RWPE2 (cell line): Measurements from ENCODE around the gene PDE4D.

ENCODE experiments used
- ATAC-seq: fragments of 200-7000 bp; cut with Tn5 transposase; 3 replicates; pipeline ENCODE4 v1.9.1; 2021; ENCODE audit warnings: low read depth
- DNase-seq: peaks from one replicate; pipeline ENCODE4 v3.0.0-alpha.2; 2020; ENCODE audit warnings: low spot score
- H3K27ac ChIP-seq: fragments of 450-650 bp; 2 replicates; pipeline ENCODE4 v1.5.1; 2017; ENCODE audit warnings: mild to moderate bottlenecking; ENCODE audit not compliant: poor library complexity, severe bottlenecking
- H3K27me3 ChIP-seq: fragments of 250-450 bp; sonication (Bioruptor Pico); 2 replicates; pipeline ENCODE4 v1.5.1; 2021; ENCODE audit warnings: mild to moderate bottlenecking, moderate library complexity; ENCODE audit not compliant: insufficient read depth, poor library complexity, severe bottlenecking
- H3K36me3 ChIP-seq: fragments of 250-450 bp; sonication (Bioruptor Pico); 2 replicates; pipeline ENCODE4 v1.5.1; 2020; ENCODE audit warnings: low read depth, mild to moderate bottlenecking, moderate library complexity
- H3K4me1 ChIP-seq: fragments of 250-450 bp; sonication (Bioruptor Pico); 2 replicates; pipeline ENCODE4 v1.5.1; 2021; ENCODE audit warnings: mild to moderate bottlenecking, moderate library complexity; ENCODE audit not compliant: insufficient read depth, poor library complexity, severe bottlenecking
- H3K4me3 ChIP-seq: fragments of 250-450 bp; sonication (Bioruptor Pico); 2 replicates; pipeline ENCODE4 v1.5.1; 2021; ENCODE audit warnings: mild to moderate bottlenecking, moderate library complexity; ENCODE audit not compliant: severe bottlenecking
- H3K9me3 ChIP-seq: fragments of 250-450 bp; sonication (Bioruptor Pico); 2 replicates; pipeline ENCODE4 v1.5.1; 2021; ENCODE audit warnings: mild to moderate bottlenecking, moderate library complexity; ENCODE audit not compliant: severe bottlenecking
- CTCF ChIP-seq: fragments of 450-650 bp; IDR thresholded peaks from one replicate; pipeline ENCODE4 v1.5.1; 2017; ENCODE audit warnings: mild to moderate bottlenecking, moderate library complexity; ENCODE audit not compliant: poor library complexity, severe bottlenecking

PDE4D gene

GRCh38 chr5:59274106-59274636, 619.4 kb downstream of the PDE4D start:
- no peak for ATAC-seq
- no peaks in the 10 kb centered on the region for H3K27me3 ChIP-seq
- TF ChIP-seq CTCF = no peak
- H3K4me1 ChIP-seq = peaks cover 11% of the 10 kb centered on the region
- no peaks in the 10 kb centered on the region for H3K36me3 ChIP-seq
- H3K27ac ChIP-seq = no peak overlapping the region
- DNase-seq = no peak
- no peaks in the 10 kb centered on the region for H3K9me3 ChIP-seq
- H3K4me3 ChIP-seq = no peak overlapping the region

GRCh38 chr5:59272809-59273427, 620.6 kb downstream of the PDE4D start:
- H3K27ac ChIP-seq = no peak overlapping the region
- no peaks in the 10 kb centered on the region for H3K27me3 ChIP-seq
- ATAC-seq (no peak), DNase-seq (no peak)
- H3K36me3 ChIP-seq = no peaks in the 10 kb centered on the region
- no peak overlapping the region for H3K4me3 ChIP-seq
- peaks cover 11% of the 10 kb centered on the region for H3K4me1 ChIP-seq
- H3K9me3 ChIP-seq = no peaks in the 10 kb centered on the region
- TF ChIP-seq CTCF = no peak

- no peaks in the 10 kb centered on the region for H3K9me3 ChIP-seq
- no peak for DNase-seq
- H3K4me1 ChIP-seq = no peaks in the 10 kb centered on the region
- no peak overlapping the region for H3K4me3 ChIP-seq
- H3K27me3 ChIP-seq = no peaks in the 10 kb centered on the region
- H3K27ac ChIP-seq = no peak overlapping the region
- TF ChIP-seq CTCF = no peak
- H3K36me3 ChIP-seq = no peaks in the 10 kb centered on the region
- no peak for ATAC-seq
Measured at GRCh38 chr5:59268756-59269415, 624.6 kb downstream of the PDE4D start.

- no peak overlapping the region for H3K4me3 ChIP-seq
- H3K9me3 ChIP-seq = no peaks in the 10 kb centered on the region
- DNase-seq = no peak
- no peaks in the 10 kb centered on the region for H3K36me3 ChIP-seq
- no peak overlapping the region for H3K27ac ChIP-seq
- no peaks in the 10 kb centered on the region for H3K27me3 ChIP-seq
- H3K4me1 ChIP-seq = no peaks in the 10 kb centered on the region
- no peak for ATAC-seq
- TF ChIP-seq CTCF = no peak
Measured at GRCh38 chr5:59267033-59267432, 626.5 kb downstream of the PDE4D start.

GRCh38 chr5:59266410-59266809, 627.1 kb downstream of the PDE4D start:
- ATAC-seq (no peak), DNase-seq (no peak)
- H3K36me3 ChIP-seq = no peaks in the 10 kb centered on the region
- H3K27ac ChIP-seq = no peak overlapping the region
- no peaks in the 10 kb centered on the region for H3K9me3 ChIP-seq
- no peak overlapping the region for H3K4me3 ChIP-seq
- H3K4me1 ChIP-seq = no peaks in the 10 kb centered on the region
- TF ChIP-seq CTCF = no peak
- H3K27me3 ChIP-seq = no peaks in the 10 kb centered on the region
